Measurements from ENCODE around the gene ANO6.
"Not testable (repeated sequence)": the region's sequence is repeated elsewhere in the genome, so short reads cannot be mapped to it uniquely, and the experiment has no call there.

Gene ANO6, protein sequence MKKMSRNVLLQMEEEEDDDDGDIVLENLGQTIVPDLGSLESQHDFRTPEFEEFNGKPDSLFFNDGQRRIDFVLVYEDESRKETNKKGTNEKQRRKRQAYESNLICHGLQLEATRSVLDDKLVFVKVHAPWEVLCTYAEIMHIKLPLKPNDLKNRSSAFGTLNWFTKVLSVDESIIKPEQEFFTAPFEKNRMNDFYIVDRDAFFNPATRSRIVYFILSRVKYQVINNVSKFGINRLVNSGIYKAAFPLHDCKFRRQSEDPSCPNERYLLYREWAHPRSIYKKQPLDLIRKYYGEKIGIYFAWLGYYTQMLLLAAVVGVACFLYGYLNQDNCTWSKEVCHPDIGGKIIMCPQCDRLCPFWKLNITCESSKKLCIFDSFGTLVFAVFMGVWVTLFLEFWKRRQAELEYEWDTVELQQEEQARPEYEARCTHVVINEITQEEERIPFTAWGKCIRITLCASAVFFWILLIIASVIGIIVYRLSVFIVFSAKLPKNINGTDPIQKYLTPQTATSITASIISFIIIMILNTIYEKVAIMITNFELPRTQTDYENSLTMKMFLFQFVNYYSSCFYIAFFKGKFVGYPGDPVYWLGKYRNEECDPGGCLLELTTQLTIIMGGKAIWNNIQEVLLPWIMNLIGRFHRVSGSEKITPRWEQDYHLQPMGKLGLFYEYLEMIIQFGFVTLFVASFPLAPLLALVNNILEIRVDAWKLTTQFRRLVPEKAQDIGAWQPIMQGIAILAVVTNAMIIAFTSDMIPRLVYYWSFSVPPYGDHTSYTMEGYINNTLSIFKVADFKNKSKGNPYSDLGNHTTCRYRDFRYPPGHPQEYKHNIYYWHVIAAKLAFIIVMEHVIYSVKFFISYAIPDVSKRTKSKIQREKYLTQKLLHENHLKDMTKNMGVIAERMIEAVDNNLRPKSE

DNA sequence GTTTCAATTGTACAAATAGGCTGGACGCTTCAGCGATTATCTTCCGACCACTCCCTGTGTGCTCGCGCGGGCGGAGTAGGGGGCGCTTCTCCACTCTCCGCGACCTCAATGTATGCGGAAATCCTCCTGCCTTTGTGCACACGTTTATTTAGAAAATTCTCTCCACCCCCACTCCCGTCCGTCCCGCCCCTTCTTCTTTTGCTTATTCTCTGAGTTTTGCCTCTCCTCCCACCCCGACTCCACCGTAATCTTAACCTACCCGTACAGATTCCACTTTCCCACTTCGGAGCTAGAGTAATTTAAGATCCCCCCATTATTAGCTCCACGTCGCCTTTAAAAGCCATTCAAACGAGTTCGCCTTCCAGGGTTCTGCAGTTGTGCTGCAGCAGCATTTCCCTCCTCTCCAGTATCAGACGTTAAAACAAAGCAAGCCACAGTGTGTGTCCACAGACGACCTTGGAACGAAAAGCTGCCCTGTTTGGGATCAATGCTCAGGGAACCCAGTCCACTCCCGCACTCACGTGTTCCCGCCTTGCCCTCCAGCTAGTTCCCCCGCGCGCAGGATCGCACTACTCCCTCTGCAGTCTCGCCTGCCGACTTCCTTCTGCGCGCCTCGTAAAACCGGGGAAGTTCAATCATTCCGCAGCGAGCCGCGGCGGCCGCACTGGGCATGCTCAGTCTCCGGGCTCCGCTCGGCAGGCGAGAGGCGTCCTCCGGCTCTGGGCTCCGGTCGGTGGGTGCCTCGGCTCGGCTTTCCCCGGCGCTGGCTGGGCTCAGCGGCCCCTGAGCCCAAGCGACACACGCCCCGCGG lies at the start of gene ANO6:
Gene ANO6 (plus strand): TSS at position 677 of the 811 bp plus-strand sequence. CDS start 227 bp downstream, outside the sequence.
- DNase-seq = peak; percentile 92

- DNase-seq = no peak
Measured at GRCh38 chr12:45168976-45169375, 46.9 kb upstream of the ANO6 start.

DNA sequence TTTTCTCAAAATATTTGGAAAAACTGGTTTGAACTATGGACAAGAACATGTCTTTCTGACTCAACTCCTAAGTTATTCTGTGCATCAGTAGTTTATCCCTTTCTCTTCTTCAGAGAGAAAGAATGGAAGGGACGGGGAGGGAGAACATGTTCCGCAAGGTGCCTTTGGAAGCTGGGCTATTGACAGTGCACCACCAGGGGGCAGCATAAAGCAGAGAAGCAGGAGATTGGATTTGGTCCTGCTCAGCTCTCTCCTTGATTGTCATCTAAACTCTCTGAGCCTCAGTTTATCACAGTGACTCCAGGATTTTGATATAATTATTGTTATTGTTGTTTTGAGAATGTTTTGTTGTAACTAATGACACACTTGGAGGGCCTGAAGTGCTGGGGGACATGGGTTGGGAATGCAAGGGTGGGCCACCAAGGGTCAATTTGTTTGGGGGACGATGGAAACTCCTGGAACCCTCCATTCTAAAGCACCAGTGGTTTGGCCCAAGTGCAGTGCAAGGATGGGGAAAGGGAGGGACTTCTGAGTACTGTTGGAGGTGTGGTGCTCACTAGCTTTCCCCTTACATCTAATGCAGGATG lies 45.3 kb upstream of the ANO6 start:
- DNase-seq = peak; percentile 71

DNA sequence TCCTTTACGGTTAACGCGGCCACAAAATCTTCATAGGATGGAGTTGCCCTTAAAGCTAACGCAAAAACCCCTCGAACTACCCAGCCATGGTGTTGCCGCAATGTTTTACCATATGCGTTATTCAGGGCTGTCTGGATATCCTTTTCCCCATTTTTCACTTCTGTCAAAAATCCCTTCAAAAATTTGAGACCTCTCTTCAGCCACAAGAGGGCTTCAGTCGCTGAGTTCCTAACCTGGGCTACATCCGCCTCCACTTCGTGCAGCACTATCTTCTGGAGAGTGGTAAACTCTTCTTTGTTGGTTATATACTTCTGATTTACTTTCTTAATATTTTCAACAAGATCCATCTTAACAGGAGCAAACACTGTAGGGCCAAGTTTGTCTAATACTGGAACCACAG lies 42.6 kb upstream of the ANO6 start:
- not testable (repeated sequence) for DNase-seq

GRCh38 chr12:45174595-45174994 lies 41.3 kb upstream of the ANO6 start:
- DNase-seq = no peak

DNA sequence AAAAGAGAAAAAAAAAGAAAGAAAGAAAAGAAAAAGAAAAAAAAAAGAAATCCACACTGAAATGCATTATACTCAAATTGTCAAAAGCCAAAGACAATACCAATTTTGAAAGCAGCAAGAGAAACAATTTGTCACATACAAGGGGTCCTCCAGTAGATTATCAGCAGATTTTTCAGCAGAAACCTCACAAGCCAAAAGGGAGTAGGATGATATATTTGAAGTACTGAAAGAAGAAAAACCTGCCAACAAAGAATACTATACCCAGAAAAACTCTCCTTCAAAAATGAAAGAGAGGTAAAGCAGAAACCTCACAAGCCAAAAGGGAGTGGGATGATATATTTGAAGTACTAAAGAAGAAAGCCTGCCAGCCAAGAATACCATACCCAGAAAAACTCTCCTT lies 37.1 kb upstream of the ANO6 start:
- no peak for DNase-seq

DNA sequence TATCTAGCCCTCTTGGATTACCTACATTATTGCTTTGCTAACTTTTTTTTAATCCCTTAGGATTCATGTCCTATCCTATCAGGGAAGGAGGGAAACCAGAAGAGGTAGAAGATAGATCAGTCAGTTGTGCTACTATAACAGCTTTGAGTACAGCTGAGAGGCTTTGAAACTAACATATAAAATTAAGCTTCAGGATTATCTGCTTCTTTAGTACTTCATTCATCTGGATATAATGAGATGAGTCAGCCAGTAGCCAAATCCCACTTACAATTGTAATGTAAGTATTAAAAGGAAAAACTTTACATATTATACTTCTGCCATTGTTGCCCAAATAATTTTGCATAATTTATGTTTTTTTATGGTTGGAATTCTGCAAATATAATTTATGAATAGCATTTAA lies 33.4 kb upstream of the ANO6 start:
- no peak for DNase-seq

- no peak for DNase-seq
Measured at GRCh38 chr12:45183246-45183645, 32.6 kb upstream of the ANO6 start.

DNA sequence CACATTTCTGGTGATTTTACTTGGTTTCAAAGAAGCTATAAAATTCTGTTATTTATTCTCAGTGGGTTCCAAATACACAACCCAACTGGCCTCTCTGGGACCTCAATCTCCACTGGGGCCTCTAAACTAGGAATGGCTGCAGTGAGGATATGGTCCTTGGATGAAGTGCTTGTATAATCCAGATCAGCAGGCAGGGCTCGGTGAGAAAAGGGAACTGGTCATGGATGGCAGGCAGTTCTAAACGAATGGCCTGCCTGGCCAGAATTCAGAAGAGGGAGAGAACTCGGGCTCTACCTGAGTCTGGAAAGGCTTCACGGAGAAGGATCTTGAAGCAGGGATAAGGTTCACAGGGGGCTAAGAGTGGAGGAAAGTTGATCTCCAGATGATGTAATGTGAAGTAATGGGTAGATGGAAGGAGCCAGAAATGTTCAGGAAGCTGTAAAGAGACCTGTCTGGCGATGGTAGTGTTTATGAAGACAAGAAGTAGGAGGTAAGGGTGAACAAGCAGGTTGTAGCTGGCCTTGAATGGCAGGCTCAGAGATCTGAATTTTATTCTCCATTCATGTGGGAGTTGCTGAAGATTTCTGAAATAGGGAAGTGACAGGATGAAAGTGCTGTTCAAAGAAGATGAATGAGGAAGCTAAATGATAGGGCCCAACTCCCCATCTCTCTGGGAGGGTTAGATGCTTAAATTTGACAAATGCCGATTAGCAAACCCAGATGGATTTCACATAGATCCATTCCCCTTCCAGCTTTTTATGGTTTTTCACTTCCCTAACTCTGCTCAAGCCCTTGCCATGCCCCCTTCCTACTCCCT lies 31.5 kb upstream of the ANO6 start:
- no peak for DNase-seq

GRCh38 chr12:45186762-45187161 lies 29.1 kb upstream of the ANO6 start:
- no peak for DNase-seq

DNA sequence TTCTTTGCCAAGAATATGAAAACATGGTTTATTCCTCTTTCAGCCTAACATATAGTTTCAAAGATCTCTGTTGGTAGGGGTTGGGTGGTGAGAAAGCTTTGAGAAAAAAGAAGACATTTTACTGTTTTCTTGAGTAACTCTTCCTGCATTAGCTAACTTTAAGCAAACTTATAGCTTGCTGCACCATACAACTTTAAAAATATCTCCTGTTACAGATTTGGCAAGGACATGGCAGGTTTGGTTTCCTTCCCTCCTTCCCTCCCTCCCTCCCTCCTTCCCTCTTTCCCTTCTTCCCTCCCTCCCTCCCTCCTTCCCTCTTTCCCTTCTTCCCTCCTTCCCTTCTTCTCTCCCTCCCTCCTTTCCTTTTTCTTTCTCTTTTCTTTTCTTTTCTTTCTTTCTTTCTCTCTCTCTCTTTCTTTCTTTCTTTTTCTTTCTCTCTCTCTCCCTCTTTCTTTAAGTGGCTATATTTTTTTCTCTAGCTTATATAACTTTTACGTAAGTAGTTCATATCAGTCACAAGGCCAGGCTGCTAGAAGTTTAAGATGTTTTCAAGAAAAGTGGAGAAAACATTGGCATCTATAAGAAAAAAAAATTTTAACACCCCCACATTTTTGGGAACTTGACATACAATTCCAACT lies 26.0 kb upstream of the ANO6 start:
- DNase-seq = no peak

DNA sequence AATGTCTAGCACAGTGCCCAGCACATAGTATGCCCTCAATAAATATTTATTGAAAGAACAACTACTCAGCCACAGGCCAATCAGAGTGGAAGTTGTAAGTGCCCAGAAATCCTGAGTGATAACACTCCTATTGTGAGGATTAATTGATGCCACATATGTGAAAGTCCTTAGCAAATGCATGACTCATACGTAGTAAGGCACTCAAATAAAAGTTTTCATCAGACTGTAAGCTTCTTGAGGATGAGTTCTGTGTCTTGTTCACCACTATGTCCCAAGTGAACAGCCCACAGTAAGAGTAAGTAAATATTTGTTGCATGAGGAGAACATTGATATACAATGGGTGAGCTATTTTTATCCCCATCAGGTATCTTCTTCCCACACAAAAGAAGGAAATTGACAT lies 24.7 kb upstream of the ANO6 start:
- DNase-seq = no peak

GRCh38 chr12:45192707-45193106 lies 23.2 kb upstream of the ANO6 start:
- DNase-seq = no peak

- DNase-seq = no peak
Measured at GRCh38 chr12:45200491-45201043, 15.3 kb upstream of the ANO6 start.

- no peak for DNase-seq
Measured at GRCh38 chr12:45203767-45204166, 12.1 kb upstream of the ANO6 start.

DNA sequence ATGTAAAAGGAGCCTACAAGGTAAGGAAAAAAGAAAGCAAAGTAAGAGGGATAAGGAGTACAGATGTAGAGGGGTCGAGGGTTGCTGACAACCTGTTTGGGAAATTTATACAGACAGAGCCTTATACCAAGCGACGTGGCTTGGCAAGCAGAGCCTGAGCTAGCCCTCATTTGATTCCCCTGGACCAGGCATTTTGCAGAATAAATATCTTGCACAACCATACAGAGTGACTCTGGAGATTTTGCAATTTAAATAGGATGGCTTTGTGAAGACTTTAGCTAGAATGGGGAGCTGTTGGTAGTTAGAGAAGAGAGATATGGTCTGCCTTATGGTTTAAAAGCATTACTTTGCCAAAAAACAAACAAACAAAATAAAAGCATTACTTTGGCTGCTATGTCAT lies 11.1 kb upstream of the ANO6 start:
- DNase-seq = no peak

DNA sequence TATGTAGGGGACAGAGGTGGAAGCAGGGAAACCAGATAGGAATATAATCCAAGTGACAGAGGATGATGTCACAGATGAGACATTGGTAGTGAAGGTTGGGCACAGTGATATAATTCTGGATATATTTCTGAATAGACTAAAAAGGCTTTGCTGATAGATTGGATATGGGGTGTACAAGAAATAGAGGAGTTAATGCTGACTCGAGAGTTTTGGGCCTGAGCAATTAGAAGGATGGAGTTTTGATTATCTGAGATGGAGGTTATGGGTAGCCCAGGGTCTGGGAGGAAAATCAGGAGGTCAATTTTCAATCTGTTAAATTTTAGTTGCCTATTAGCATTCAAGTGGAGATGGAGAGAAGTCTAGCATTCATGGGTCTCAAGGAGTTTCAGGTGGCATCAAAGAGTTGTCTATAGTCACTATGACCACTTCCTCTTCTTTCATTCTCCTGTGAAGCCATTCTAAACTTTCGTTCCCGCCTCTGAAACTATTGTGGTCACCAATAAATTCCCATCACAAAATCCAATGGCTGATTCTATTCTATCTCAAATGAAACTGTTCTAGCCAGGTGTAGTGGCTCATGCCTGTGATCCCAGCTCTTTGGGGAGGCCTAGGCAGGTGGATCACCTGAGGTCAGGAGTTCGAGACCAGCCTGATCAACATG lies 10.6 kb upstream of the ANO6 start:
- no peak for DNase-seq

GRCh38 chr12:45208604-45209487 lies 7.0 kb upstream of the ANO6 start:
- no peak for DNase-seq

- no peak for DNase-seq
Measured at GRCh38 chr12:45209784-45210183, 6.1 kb upstream of the ANO6 start.
